ENCODE data around the gene NPY5R.

NPY5R gene

DNA sequence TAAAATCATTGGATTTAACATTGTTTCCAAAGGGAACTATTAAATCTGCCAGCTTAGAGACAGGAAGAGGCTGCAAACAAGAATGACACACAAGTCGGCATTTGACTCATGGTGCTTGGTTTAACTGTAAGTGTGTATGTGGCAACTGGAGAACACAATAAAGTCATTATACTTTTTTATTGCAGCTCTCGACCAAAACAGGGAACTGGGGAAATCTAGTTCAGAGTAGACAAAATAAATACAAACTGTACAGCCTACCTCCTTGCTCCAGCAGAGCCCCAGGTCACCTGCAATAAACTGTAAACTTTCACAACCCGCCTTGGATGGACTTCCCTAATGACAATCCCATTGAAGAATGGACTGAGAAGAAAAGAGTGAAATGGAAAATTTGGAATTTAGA, 24.0 kb downstream of the NPY5R start (continued):
- TF ChIP-seq ZNF274 (IDR thresholded peaks at IDR 0.05; ENCODE audit: low read length) (no peak), ZNF274 (tag by site-specific recombination; IDR thresholded peaks at IDR 0.05; ENCODE audit: borderline replicate concordance) (no peak), SP2 (tag by site-specific recombination; IDR thresholded peaks at IDR 0.05) (no peak)

DNA sequence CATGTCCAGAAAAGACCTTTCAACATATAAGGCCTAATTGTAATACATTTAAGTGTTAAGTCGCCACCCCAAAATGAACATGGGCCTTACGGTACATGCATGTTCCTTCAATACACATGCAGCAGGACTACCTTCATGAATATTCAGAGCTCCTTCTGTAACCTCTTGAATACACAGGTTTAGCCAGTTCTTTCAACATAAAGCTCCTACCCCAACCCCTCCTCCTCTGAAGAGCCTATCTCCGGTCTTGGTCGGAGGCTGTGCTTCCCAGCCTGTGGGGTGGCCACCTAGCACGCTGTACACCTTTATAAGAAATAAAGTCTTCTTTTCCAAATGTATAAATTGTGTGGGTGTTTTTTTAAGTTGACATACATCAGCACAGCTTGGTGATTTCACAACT, 28.3 kb downstream of the NPY5R start:
- Histone ChIP-seq H3K9me3 (ENCODE audit: control insufficient read depth, insufficient read depth, low read depth, low read length) (no peaks in the 10 kb centered on the region), H3K27ac (ENCODE audit: extremely low read depth, low read depth, low read length) (no peak overlapping the region), H3K4me3 (ENCODE audit: low read depth, low read length) (no peak overlapping the region), H3K4me1 (ENCODE audit: control insufficient read depth, insufficient read depth, low read length) (no peaks in the 10 kb centered on the region), H3K36me3 (ENCODE audit: control insufficient read depth in 2 of 2, insufficient read depth in 1 of 2, low read length in 2 of 2) (no peaks in the 10 kb centered on the region)
- POLR2A ChIA-PET = no interaction called here
- TF ChIP-seq, protein P1, sequence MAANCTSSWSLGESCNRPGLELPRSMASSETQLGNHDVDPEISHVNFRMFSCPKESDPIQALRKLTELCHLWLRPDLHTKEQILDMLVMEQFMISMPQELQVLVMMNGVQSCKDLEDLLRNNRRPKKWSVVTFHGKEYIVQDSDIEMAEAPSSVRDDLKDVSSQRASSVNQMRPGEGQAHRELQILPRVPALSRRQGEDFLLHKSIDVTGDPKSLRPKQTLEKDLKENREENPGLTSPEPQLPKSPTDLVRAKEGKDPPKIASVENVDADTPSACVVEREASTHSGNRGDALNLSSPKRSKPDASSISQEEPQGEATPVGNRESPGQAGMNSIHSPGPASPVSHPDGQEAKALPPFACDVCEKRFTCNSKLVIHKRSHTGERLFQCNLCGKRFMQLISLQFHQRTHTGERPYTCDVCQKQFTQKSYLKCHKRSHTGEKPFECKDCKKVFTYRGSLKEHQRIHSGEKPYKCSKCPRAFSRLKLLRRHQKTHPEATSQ (tag by site-specific recombination; IDR thresholded peaks at IDR 0.05) = no peak
- no peak for TF ChIP-seq SP2 (tag by site-specific recombination; IDR thresholded peaks at IDR 0.05)
- TF ChIP-seq ZNF596 (tag by site-specific recombination; IDR thresholded peaks at IDR 0.05) = no peak
- TF ChIP-seq, protein P2, sequence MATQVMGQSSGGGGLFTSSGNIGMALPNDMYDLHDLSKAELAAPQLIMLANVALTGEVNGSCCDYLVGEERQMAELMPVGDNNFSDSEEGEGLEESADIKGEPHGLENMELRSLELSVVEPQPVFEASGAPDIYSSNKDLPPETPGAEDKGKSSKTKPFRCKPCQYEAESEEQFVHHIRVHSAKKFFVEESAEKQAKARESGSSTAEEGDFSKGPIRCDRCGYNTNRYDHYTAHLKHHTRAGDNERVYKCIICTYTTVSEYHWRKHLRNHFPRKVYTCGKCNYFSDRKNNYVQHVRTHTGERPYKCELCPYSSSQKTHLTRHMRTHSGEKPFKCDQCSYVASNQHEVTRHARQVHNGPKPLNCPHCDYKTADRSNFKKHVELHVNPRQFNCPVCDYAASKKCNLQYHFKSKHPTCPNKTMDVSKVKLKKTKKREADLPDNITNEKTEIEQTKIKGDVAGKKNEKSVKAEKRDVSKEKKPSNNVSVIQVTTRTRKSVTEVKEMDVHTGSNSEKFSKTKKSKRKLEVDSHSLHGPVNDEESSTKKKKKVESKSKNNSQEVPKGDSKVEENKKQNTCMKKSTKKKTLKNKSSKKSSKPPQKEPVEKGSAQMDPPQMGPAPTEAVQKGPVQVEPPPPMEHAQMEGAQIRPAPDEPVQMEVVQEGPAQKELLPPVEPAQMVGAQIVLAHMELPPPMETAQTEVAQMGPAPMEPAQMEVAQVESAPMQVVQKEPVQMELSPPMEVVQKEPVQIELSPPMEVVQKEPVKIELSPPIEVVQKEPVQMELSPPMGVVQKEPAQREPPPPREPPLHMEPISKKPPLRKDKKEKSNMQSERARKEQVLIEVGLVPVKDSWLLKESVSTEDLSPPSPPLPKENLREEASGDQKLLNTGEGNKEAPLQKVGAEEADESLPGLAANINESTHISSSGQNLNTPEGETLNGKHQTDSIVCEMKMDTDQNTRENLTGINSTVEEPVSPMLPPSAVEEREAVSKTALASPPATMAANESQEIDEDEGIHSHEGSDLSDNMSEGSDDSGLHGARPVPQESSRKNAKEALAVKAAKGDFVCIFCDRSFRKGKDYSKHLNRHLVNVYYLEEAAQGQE (tag by site-specific recombination; IDR thresholded peaks at IDR 0.05) = no peak
- TF ChIP-seq KLF1 (tag by site-specific recombination; IDR thresholded peaks at IDR 0.05) = no peak
- TF ChIP-seq, protein P3, sequence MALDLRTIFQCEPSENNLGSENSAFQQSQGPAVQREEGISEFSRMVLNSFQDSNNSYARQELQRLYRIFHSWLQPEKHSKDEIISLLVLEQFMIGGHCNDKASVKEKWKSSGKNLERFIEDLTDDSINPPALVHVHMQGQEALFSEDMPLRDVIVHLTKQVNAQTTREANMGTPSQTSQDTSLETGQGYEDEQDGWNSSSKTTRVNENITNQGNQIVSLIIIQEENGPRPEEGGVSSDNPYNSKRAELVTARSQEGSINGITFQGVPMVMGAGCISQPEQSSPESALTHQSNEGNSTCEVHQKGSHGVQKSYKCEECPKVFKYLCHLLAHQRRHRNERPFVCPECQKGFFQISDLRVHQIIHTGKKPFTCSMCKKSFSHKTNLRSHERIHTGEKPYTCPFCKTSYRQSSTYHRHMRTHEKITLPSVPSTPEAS (tag by site-specific recombination; IDR thresholded peaks at IDR 0.05) = no peak
- no peak for TF ChIP-seq ZNF274 (IDR thresholded peaks at IDR 0.05; ENCODE audit: low read length)
- no peak for TF ChIP-seq ZNF274 (tag by site-specific recombination; IDR thresholded peaks at IDR 0.05; ENCODE audit: borderline replicate concordance)
- no peak for TF ChIP-seq MZF1 (tag by site-specific recombination; IDR thresholded peaks at IDR 0.05; ENCODE audit: borderline replicate concordance)
- no peak for TF ChIP-seq ZNF830 (tag by site-specific recombination; IDR thresholded peaks at IDR 0.05; ENCODE audit: low read depth)
- TF ChIP-seq ZNF707 (tag by site-specific recombination; IDR thresholded peaks at IDR 0.05) = no peak
- TF ChIP-seq ZNF404 (tag by site-specific recombination; IDR thresholded peaks at IDR 0.05) = no peak
- no peak for TF ChIP-seq ZNF626 (tag by site-specific recombination; IDR thresholded peaks at IDR 0.05)
- no peak for TF ChIP-seq ZBTB17 (tag by site-specific recombination; IDR thresholded peaks at IDR 0.05)
- CTCF ChIA-PET = no interaction called here

DNA sequence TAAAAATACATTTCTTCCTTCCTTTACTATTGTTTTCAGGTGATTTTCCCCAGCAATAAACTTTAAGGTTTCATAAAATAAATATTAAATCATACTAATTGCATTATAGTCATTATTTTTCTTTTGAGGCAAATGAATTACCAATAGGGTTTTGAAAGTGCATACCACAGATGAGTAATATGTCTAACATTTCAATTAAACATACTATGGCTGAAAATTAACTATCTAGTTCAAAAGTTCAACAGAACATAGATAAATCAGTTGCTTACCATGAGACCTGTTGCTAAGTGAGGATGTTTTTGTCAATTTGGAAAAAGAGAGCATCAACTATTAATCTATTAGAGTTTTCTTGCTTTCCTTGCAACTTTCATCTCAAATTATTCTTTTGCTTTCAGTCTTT, 35.0 kb downstream of the NPY5R start:
- Histone ChIP-seq H3K9me3 (ENCODE audit: control insufficient read depth, insufficient read depth, low read depth, low read length) (no peaks in the 10 kb centered on the region), H3K36me3 (ENCODE audit: control insufficient read depth in 2 of 2, insufficient read depth in 1 of 2, low read length in 2 of 2) (no peaks in the 10 kb centered on the region), H3K4me1 (ENCODE audit: control insufficient read depth, insufficient read depth, low read length) (no peaks in the 10 kb centered on the region), H3K4me3 (ENCODE audit: low read depth, low read length) (no peak overlapping the region), H3K27ac (ENCODE audit: extremely low read depth, low read depth, low read length) (no peak overlapping the region)
- POLR2A ChIA-PET = no interaction called here
- CTCF ChIA-PET = no interaction called here
- TF ChIP-seq, protein P4, sequence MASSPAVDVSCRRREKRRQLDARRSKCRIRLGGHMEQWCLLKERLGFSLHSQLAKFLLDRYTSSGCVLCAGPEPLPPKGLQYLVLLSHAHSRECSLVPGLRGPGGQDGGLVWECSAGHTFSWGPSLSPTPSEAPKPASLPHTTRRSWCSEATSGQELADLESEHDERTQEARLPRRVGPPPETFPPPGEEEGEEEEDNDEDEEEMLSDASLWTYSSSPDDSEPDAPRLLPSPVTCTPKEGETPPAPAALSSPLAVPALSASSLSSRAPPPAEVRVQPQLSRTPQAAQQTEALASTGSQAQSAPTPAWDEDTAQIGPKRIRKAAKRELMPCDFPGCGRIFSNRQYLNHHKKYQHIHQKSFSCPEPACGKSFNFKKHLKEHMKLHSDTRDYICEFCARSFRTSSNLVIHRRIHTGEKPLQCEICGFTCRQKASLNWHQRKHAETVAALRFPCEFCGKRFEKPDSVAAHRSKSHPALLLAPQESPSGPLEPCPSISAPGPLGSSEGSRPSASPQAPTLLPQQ (tag by site-specific recombination; IDR thresholded peaks at IDR 0.05) = no peak
- TF ChIP-seq ZNF654 (tag by site-specific recombination; IDR thresholded peaks at IDR 0.05; ENCODE audit: low read depth) (no peak), MZF1 (tag by site-specific recombination; IDR thresholded peaks at IDR 0.05; ENCODE audit: borderline replicate concordance) (no peak), ZFP41 (tag by site-specific recombination; IDR thresholded peaks at IDR 0.05; ENCODE audit: borderline replicate concordance) (no peak), ZNF571 (tag by site-specific recombination; IDR thresholded peaks at IDR 0.05) (no peak), ZNF561 (tag by site-specific recombination; IDR thresholded peaks at IDR 0.05; ENCODE audit: borderline replicate concordance) (no peak)
- TF ChIP-seq, protein P5, sequence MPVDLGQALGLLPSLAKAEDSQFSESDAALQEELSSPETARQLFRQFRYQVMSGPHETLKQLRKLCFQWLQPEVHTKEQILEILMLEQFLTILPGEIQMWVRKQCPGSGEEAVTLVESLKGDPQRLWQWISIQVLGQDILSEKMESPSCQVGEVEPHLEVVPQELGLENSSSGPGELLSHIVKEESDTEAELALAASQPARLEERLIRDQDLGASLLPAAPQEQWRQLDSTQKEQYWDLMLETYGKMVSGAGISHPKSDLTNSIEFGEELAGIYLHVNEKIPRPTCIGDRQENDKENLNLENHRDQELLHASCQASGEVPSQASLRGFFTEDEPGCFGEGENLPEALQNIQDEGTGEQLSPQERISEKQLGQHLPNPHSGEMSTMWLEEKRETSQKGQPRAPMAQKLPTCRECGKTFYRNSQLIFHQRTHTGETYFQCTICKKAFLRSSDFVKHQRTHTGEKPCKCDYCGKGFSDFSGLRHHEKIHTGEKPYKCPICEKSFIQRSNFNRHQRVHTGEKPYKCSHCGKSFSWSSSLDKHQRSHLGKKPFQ (tag by site-specific recombination; IDR thresholded peaks at IDR 0.05) = no peak
- TF ChIP-seq, protein P6, sequence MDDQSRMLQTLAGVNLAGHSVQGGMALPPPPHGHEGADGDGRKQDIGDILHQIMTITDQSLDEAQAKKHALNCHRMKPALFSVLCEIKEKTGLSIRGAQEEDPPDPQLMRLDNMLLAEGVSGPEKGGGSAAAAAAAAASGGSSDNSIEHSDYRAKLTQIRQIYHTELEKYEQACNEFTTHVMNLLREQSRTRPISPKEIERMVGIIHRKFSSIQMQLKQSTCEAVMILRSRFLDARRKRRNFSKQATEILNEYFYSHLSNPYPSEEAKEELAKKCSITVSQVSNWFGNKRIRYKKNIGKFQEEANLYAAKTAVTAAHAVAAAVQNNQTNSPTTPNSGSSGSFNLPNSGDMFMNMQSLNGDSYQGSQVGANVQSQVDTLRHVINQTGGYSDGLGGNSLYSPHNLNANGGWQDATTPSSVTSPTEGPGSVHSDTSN (CRISPR knock-in tag; IDR thresholded peaks at IDR 0.05) = no peak

All from HEK293 (cell line).